PC-3 (cell line): ENCODE results near the gene TNS3. TPM values are rescaled to one million over a fixed set of nuclear protein-coding genes. Genes with fewer than 3 reads are reported as not detected.
A peak's percentile ranks its signal among the peaks of the same experiment; 100 is the strongest.

Experiments used
- ATAC-seq: fragments of 200-7000 bp; cut with Tn5 transposase; 2 replicates; pipeline ENCODE4 v1.9.1; 2020; ENCODE audit warnings: mild to moderate bottlenecking, moderate library complexity
- BruUV-seq: library from RNA; stranded (reverse); fragments of 400-500 nt; replicated peaks from 2 replicates; lab custom pipeline; 2021; lab: Mats Ljungman, UMichigan
- CTCF ChIA-PET: fragments of 300-600 bp; sonication (Branson Sonifier 250); formaldehyde crosslinking; loops from one replicate; lab custom pipeline; 2022; ENCODE audit warnings: antibody characterized with exemption; lab: Charles Lee
- POLR2A ChIA-PET: fragments of 300-600 bp; sonication (Branson Sonifier 250); formaldehyde crosslinking; loops from one replicate; lab custom pipeline; 2022; ENCODE audit warnings: antibody characterized with exemption; ENCODE audit not compliant: unreplicated experiment; lab: Charles Lee
- DNase-seq: peaks from one replicate; pipeline ENCODE4 v3.0.0-alpha.2; 2015
- H2AFZ ChIP-seq: fragments of 300-600 bp; sonication (generic); 2 replicates; pipeline ENCODE4 v1.6.0; 2016; ENCODE audit warnings: antibody characterized with exemption, low read length
- H3F3A ChIP-seq: fragments of 300-600 bp; sonication (generic); one replicate; pipeline ENCODE4 v1.6.0; 2017; ENCODE audit warnings: antibody characterized with exemption, low read length, control low read depth, mild to moderate bottlenecking; ENCODE audit not compliant: unreplicated experiment
- H3K27ac ChIP-seq: fragments of 300-600 bp; sonication (generic); 2 replicates; pipeline ENCODE4 v1.5.1; 2016; ENCODE audit warnings: mild to moderate bottlenecking, low read length
- H3K27me3 ChIP-seq: fragments of 300-600 bp; sonication (generic); 2 replicates; pipeline ENCODE4 v1.6.1; 2016; ENCODE audit warnings: low read length, mixed read lengths
- H3K36me3 ChIP-seq: fragments of 300-600 bp; sonication (generic); 2 replicates; pipeline ENCODE4 v1.6.1; 2016; ENCODE audit warnings: low read depth, mixed run types, low read length, mixed read lengths
- H3K4me1 ChIP-seq: fragments of 300-600 bp; sonication (generic); 2 replicates; pipeline ENCODE4 v1.5.1; 2016; ENCODE audit warnings: low read length; ENCODE audit not compliant: insufficient read depth
- H3K4me2 ChIP-seq: fragments of 300-600 bp; sonication (generic); 2 replicates; pipeline ENCODE4 v1.6.0; 2016; ENCODE audit warnings: low read length
- H3K4me3 ChIP-seq: fragments of 300-600 bp; sonication (generic); 2 replicates; pipeline ENCODE4 v1.5.1; 2016; ENCODE audit warnings: mild to moderate bottlenecking, low read length, mixed read lengths
- H3K79me2 ChIP-seq: fragments of 300-600 bp; sonication (generic); 2 replicates; pipeline ENCODE4 v1.6.1; 2017; ENCODE audit warnings: low read length, mixed read lengths
- H3K9ac ChIP-seq: fragments of 300-600 bp; sonication (generic); 2 replicates; pipeline ENCODE4 v1.6.0; 2016; ENCODE audit warnings: mild to moderate bottlenecking, low read length
- H3K9me2 ChIP-seq: fragments of 300-600 bp; sonication (generic); replicated peaks from 2 replicates; pipeline ENCODE4 v1.6.1; 2016; ENCODE audit warnings: mixed run types, low read length, mixed read lengths
- H3K9me3 ChIP-seq: fragments of 300-600 bp; sonication (generic); 2 replicates; pipeline ENCODE4 v1.6.1; 2016; ENCODE audit warnings: low read length, mixed read lengths
- H4K20me1 ChIP-seq: fragments of 300-600 bp; sonication (generic); 2 replicates; pipeline ENCODE4 v1.6.1; 2016; ENCODE audit warnings: low read length, mixed read lengths
- EZH2 ChIP-seq: fragments of 300-600 bp; sonication (generic); IDR thresholded peaks from one replicate; pipeline ENCODE4 v1.6.1; 2017; ENCODE audit warnings: antibody characterized with exemption, mild to moderate bottlenecking, low read length; ENCODE audit not compliant: unreplicated experiment
- EZH2phosphoT487 ChIP-seq: fragments of 300-600 bp; sonication (generic); IDR thresholded peaks from 2 replicates; pipeline ENCODE4 v1.6.1; 2018; ENCODE audit warnings: mild to moderate bottlenecking, antibody characterized with exemption, low read length, borderline replicate concordance
- intact Hi-C: fragments of 100-400 bp; cut with micrococcal nuclease; formaldehyde crosslinking; loops from 2 replicates; pipeline ENCODE4 v1.9.0; 2023
- total RNA-seq: library from RNA; depleted of rRNA; stranded (reverse); fragments of >200 nt; gene quantifications from 2 replicates; pipeline ENCODE4 v1.2.3, GENCODE V29; 2014
- TF ChIP-seq, protein P1 (sequence below): fragments of 300-600 bp; sonication (generic); conservative IDR thresholded peaks from 2 replicates; pipeline ENCODE4 v1.5.1; 2017; ENCODE audit warnings: antibody characterized with exemption, low read depth, mild to moderate bottlenecking, low read length

The TNS3 gene
- total RNA-seq, 1 experiment from 2014 or later = 72.3 TPM

DNA sequence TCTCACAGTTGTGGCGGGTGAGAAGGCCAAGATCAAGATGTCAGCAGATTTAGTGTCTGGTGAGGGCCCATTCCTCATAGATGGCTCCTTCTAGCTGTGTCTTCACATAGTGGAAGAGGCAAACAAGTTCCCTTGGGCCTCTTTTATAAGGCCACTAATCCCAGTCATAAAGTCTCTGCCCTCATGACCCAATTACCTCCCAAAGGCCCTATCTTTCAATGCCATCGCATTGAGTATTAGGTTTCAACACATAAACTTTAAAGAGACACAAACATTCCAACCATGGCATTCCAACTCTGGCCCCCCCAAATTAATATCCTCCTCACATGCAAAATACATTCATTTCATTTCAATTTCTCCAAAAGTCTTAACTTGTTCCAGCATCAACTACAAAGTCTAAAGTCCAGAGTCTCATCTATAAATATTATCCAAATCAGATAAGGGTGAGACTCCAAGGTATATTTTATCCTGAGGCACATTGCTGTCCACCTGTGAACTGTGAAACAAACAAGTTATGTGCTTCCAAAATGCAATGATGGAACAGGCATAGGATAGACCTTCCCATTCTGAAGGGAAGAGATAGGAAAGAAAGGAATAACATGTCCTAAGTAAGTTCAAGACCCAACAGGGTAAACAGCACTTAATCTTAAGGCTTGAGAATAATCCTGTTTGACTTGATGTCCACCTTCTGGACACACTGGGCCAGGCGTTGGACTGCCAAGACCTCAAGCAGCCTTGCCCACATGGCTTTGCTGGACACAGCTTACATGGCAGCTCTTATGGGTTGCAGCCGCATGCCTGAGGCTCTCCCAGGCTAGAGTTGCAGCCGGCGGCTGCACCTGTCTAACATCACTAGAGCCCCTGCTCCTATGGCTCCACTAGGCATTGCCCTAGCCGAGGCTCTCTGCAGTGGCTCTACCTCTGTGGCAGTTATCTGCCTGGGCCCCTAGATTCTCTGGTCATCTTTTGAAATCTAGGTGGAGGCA lies 312.8 kb downstream of the TNS3 start:
- no peak for DNase-seq
- no peak for TF ChIP-seq EZH2phosphoT487
- no peak for TF ChIP-seq EZH2
- TF ChIP-seq, protein P1, sequence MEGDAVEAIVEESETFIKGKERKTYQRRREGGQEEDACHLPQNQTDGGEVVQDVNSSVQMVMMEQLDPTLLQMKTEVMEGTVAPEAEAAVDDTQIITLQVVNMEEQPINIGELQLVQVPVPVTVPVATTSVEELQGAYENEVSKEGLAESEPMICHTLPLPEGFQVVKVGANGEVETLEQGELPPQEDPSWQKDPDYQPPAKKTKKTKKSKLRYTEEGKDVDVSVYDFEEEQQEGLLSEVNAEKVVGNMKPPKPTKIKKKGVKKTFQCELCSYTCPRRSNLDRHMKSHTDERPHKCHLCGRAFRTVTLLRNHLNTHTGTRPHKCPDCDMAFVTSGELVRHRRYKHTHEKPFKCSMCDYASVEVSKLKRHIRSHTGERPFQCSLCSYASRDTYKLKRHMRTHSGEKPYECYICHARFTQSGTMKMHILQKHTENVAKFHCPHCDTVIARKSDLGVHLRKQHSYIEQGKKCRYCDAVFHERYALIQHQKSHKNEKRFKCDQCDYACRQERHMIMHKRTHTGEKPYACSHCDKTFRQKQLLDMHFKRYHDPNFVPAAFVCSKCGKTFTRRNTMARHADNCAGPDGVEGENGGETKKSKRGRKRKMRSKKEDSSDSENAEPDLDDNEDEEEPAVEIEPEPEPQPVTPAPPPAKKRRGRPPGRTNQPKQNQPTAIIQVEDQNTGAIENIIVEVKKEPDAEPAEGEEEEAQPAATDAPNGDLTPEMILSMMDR = no peak
- Histone ChIP-seq H2AFZ (no peak overlapping the region), H3K9me3 (no peaks in the 10 kb centered on the region), H3K79me2 (no peaks in the 10 kb centered on the region), H3K9me2 (no peaks in the 10 kb centered on the region), H3F3A (no peaks in the 10 kb centered on the region), H3K4me3 (no peak overlapping the region), H3K27ac (no peak overlapping the region), H3K36me3 (no peaks in the 10 kb centered on the region), H3K27me3 (no peaks in the 10 kb centered on the region), H3K9ac (no peak overlapping the region), H3K4me1 (peaks cover 9% of the 10 kb centered on the region), H3K4me2 (no peak overlapping the region), H4K20me1 (no peaks in the 10 kb centered on the region)
- ChIA-PET CTCF (no interaction called here), POLR2A (no interaction called here)
- intact Hi-C loops = loop anchor here (5.0 to 10.0 kb wide), 4 partner anchors 68 to 676 kb away; partner anchors contain the start of genes PKD1L1 and TNS3
- no peak for ATAC-seq
- no TSS peak for BruUV-seq

DNA sequence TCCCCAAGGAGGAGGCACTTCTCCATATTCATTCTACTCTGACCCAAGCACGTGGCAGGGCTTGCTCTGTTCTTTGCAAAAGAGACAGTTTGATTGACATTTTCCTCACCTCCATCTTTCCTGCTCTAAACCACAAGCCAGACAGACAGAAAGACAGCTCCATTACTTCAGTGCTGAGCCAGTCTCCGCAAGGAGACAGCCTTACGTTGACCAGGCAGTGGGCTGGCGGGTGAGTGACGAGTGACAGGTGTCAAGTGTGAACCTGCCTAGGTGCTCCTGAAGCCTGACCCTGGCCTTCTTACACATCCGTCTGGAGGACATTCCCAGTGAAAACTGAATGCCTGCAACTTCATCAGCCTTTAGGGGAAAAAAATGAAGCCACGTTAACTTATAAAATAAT lies 314.6 kb downstream of the TNS3 start:
- intact Hi-C loops = loop anchor here (2.0 to 10.0 kb wide), 5 partner anchors 70 to 677 kb away; partner anchors contain the start of genes PKD1L1 and TNS3

DNA sequence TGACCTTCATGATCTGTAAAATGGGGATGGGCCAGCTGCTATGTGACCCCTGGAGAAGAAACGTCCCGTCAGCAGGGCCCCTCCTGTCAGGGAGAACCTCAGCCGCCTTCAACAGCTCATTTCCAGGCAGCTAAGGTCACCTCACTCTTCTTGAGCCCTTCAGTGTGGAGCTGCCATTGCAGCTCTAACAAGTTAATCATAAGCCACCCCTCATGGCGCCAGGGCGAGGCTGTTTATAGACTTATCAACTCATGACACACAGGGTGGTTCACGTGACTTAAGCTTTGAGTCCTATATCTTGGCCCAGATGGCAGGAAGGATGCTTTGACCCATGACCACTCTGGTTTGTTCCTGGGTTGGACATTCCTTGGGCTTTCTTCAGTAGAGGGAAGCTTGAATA lies 315.1 kb downstream of the TNS3 start:
- Histone ChIP-seq H3K27ac (no peak overlapping the region), H4K20me1 (no peaks in the 10 kb centered on the region), H3F3A (no peaks in the 10 kb centered on the region), H3K4me2 (peak overlapping the region; percentile 30), H2AFZ (no peak overlapping the region), H3K79me2 (no peaks in the 10 kb centered on the region), H3K36me3 (no peaks in the 10 kb centered on the region), H3K9me2 (no peaks in the 10 kb centered on the region), H3K27me3 (no peaks in the 10 kb centered on the region), H3K4me3 (no peak overlapping the region), H3K4me1 (peaks cover 9% of the 10 kb centered on the region), H3K9ac (no peak overlapping the region), H3K9me3 (no peaks in the 10 kb centered on the region)
- CTCF ChIA-PET = interaction anchor here (0.5 to 1.3 kb wide), 12 partner anchors 13 to 675 kb away, joined by 3 to 11 read pairs (median 6); no protein-coding TSS in a partner anchor
- ATAC-seq (peak; percentile 45), DNase-seq (peak; percentile 35)
- intact Hi-C loops = loop anchor here (1.0 to 10.0 kb wide), 7 partner anchors 71 to 678 kb away; partner anchors contain the start of genes PKD1L1 and TNS3
- POLR2A ChIA-PET = no interaction called here
- BruUV-seq = no TSS peak
- no peak for TF ChIP-seq EZH2
- no peak for TF ChIP-seq EZH2phosphoT487
- TF ChIP-seq, protein P1 = no peak

More for the DNA sequence above, 314.6 kb downstream of the TNS3 start:
- H3K27ac ChIP-seq = no peak overlapping the region
- CTCF ChIA-PET = interaction anchor here (0.6 kb wide), 2 partner anchors 113 to 576 kb away, joined by 10 to 12 read pairs; no protein-coding TSS in a partner anchor
- H3K4me1 ChIP-seq = peaks cover 9% of the 10 kb centered on the region
- no peak overlapping the region for H3K9ac ChIP-seq
- DNase-seq (no peak), ATAC-seq (no peak)
- no peaks in the 10 kb centered on the region for H4K20me1 ChIP-seq
- no peaks in the 10 kb centered on the region for H3K79me2 ChIP-seq
- no peaks in the 10 kb centered on the region for H3K9me3 ChIP-seq
- no peaks in the 10 kb centered on the region for H3K36me3 ChIP-seq
- POLR2A ChIA-PET = no interaction called here
- BruUV-seq = no TSS peak
- TF ChIP-seq EZH2 = no peak
- no peaks in the 10 kb centered on the region for H3F3A ChIP-seq
- no peaks in the 10 kb centered on the region for H3K27me3 ChIP-seq
- H2AFZ ChIP-seq = no peak overlapping the region
- no peak overlapping the region for H3K4me2 ChIP-seq
- no peak overlapping the region for H3K4me3 ChIP-seq
- no peaks in the 10 kb centered on the region for H3K9me2 ChIP-seq
